SK-N-SH treated with all-trans-retinoic acid at 6 μM for 48 hours (cell line): ENCODE data around the gene PREB.

Experiments
- CSDC2 ChIP-seq: fragments of 250-450 bp; sonication (Bioruptor Pico); IDR thresholded peaks from 2 replicates; pipeline ENCODE4 v1.5.0; 2020; ENCODE audit warnings: mild to moderate bottlenecking, moderate library complexity
- GLIS3 ChIP-seq: fragments of 250-450 bp; sonication (Bioruptor Pico); IDR thresholded peaks from 2 replicates; pipeline ENCODE4 v1.5.0; 2020; ENCODE audit warnings: mild to moderate bottlenecking, moderate library complexity
- RARB ChIP-seq: fragments of 250-450 bp; sonication (Bioruptor Pico); IDR thresholded peaks from 2 replicates; pipeline ENCODE4 v1.8.0; 2021; ENCODE audit warnings: mild to moderate bottlenecking, moderate library complexity
- ZFP3 ChIP-seq: fragments of 250-450 bp; sonication (Bioruptor Pico); IDR thresholded peaks from 2 replicates; pipeline ENCODE4 v1.5.0; 2020; ENCODE audit warnings: mild to moderate bottlenecking, moderate library complexity

DNA sequence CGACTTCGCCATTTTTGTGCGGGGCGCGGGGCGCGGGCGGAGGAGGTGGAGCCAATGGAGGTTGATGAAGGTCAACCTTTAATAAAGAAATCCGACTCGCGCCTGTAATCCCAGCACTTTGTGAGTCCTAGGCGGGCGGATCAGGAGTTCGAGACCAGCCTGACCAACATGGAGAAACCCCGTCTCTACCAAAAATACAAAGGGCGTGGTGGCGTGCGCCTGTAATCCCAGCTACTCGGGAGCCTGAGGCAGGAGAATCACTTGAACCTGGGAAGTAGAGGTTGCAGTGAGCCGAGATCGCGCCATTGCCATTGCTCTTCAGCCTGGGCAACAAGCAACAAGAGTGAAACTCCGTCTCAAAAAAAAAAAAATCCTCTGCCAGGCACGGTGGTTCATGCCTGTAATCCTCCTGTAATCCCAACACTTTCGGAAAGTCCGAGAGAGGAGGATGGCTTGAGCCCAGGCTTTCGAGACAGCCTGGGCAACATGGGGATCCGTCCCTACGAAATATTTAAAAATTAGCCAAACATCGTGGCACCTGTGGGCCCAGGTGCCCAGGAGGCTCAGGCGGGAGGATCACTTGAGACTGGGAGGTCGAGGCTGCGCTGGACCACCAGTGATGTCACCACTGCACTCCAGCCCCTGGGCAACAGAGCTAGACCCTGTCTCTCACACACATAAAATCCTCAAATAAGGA lies 493 bp upstream of the PREB start:
- TF ChIP-seq CSDC2 (CRISPR knock-in tag) (no peak), RARB (CRISPR knock-in tag) (no peak), GLIS3 (CRISPR knock-in tag) (no peak), ZFP3 (CRISPR knock-in tag) (no peak)
